Stimulated activated naive CD8-positive, alpha-beta T cell treated with anti-CD3 and anti-CD28 coated beads, Interleukin-15, Interleukin-2, amounts not matched to agents 100 ng/mL and 50 ng/mL, for 24 hours (primary cell): ENCODE measurements around the gene RTKN2.

ENCODE experiments used
- H3K27ac Mint-ChIP-seq: one replicate; pipeline ENCODE4 v1.8.0; 2021; ENCODE audit warnings: mild to moderate bottlenecking, mixed read lengths
- H3K27me3 Mint-ChIP-seq: one replicate; pipeline ENCODE4 v1.8.0; 2021; ENCODE audit warnings: mixed read lengths
- H3K36me3 Mint-ChIP-seq: one replicate; pipeline ENCODE4 v1.8.0; 2021; ENCODE audit warnings: low read depth, mixed read lengths
- H3K4me1 Mint-ChIP-seq: one replicate; pipeline ENCODE4 v1.8.0; 2021; ENCODE audit warnings: low read depth, mixed read lengths
- H3K4me3 Mint-ChIP-seq: one replicate; pipeline ENCODE4 v1.8.0; 2021; ENCODE audit warnings: mild to moderate bottlenecking, mixed read lengths
- H3K9me3 Mint-ChIP-seq: one replicate; pipeline ENCODE4 v1.8.0; 2021; ENCODE audit warnings: mixed read lengths

RTKN2 gene

GRCh38 chr10:62162261-62162981 is 106.2 kb downstream of the RTKN2 start:
- Mint-ChIP-seq H3K27me3 (no peaks in the 10 kb centered on the region), H3K9me3 (no peaks in the 10 kb centered on the region), H3K36me3 (no peaks in the 10 kb centered on the region), H3K4me3 (no peak overlapping the region), H3K27ac (no peak overlapping the region), H3K4me1 (peaks cover 24% of the 10 kb centered on the region)

GRCh38 chr10:62159351-62159750 is 109.3 kb downstream of the RTKN2 start:
- Mint-ChIP-seq H3K4me1 (peaks cover 12% of the 10 kb centered on the region), H3K27ac (no peak overlapping the region), H3K27me3 (no peaks in the 10 kb centered on the region), H3K36me3 (no peaks in the 10 kb centered on the region), H3K9me3 (no peaks in the 10 kb centered on the region), H3K4me3 (no peak overlapping the region)

- H3K27ac Mint-ChIP-seq: no peak overlapping the region
- no peak overlapping the region for H3K4me3 Mint-ChIP-seq
Observed at GRCh38 chr10:62157601-62158000, 111.0 kb downstream of the RTKN2 start.

GRCh38 chr10:62155054-62155680 is 113.5 kb downstream of the RTKN2 start:
- no peak overlapping the region for H3K4me3 Mint-ChIP-seq
- H3K9me3 Mint-ChIP-seq: no peaks in the 10 kb centered on the region
- no peaks in the 10 kb centered on the region for H3K27me3 Mint-ChIP-seq
- peaks cover 8% of the 10 kb centered on the region for H3K4me1 Mint-ChIP-seq
- no peaks in the 10 kb centered on the region for H3K36me3 Mint-ChIP-seq
- no peak overlapping the region for H3K27ac Mint-ChIP-seq

More at GRCh38 chr10:62157601-62158000, 111.0 kb downstream of the RTKN2 start:
- Mint-ChIP-seq H3K27me3 (no peaks in the 10 kb centered on the region), H3K9me3 (no peaks in the 10 kb centered on the region), H3K36me3 (no peaks in the 10 kb centered on the region), H3K4me1 (peaks cover 12% of the 10 kb centered on the region)

GRCh38 chr10:62154231-62154630 is 114.4 kb downstream of the RTKN2 start:
- Mint-ChIP-seq H3K27ac (no peak overlapping the region), H3K27me3 (no peaks in the 10 kb centered on the region), H3K4me3 (no peak overlapping the region)

GRCh38 chr10:62153191-62153590 is 115.5 kb downstream of the RTKN2 start:
- Mint-ChIP-seq H3K27me3 (no peaks in the 10 kb centered on the region), H3K4me1 (peaks cover 2% of the 10 kb centered on the region), H3K36me3 (no peaks in the 10 kb centered on the region), H3K27ac (no peak overlapping the region), H3K4me3 (no peak overlapping the region), H3K9me3 (no peaks in the 10 kb centered on the region)

More at GRCh38 chr10:62154231-62154630, 114.4 kb downstream of the RTKN2 start:
- H3K4me1 Mint-ChIP-seq: peaks cover 5% of the 10 kb centered on the region
- H3K9me3 Mint-ChIP-seq: no peaks in the 10 kb centered on the region
- H3K36me3 Mint-ChIP-seq: no peaks in the 10 kb centered on the region

GRCh38 chr10:62149621-62150020 is 119.0 kb downstream of the RTKN2 start:
- Mint-ChIP-seq H3K9me3 (no peaks in the 10 kb centered on the region), H3K4me3 (no peak overlapping the region), H3K36me3 (no peaks in the 10 kb centered on the region), H3K4me1 (peaks cover 10% of the 10 kb centered on the region), H3K27me3 (no peaks in the 10 kb centered on the region), H3K27ac (no peak overlapping the region)

- H3K4me3 Mint-ChIP-seq: no peak overlapping the region
- no peaks in the 10 kb centered on the region for H3K27me3 Mint-ChIP-seq
- H3K27ac Mint-ChIP-seq: no peak overlapping the region
- H3K9me3 Mint-ChIP-seq: no peaks in the 10 kb centered on the region
- no peaks in the 10 kb centered on the region for H3K36me3 Mint-ChIP-seq
- peaks cover 10% of the 10 kb centered on the region for H3K4me1 Mint-ChIP-seq
Observed at GRCh38 chr10:62148155-62148554, 120.5 kb downstream of the RTKN2 start.

- Mint-ChIP-seq H3K4me3 (no peak overlapping the region), H3K36me3 (no peaks in the 10 kb centered on the region), H3K9me3 (no peaks in the 10 kb centered on the region), H3K4me1 (peaks cover 10% of the 10 kb centered on the region), H3K27ac (no peak overlapping the region), H3K27me3 (no peaks in the 10 kb centered on the region)
Observed at GRCh38 chr10:62147425-62147824, 121.2 kb downstream of the RTKN2 start.

- peaks cover 9% of the 10 kb centered on the region for H3K9me3 Mint-ChIP-seq
- H3K27ac Mint-ChIP-seq: no peak overlapping the region
- H3K27me3 Mint-ChIP-seq: no peaks in the 10 kb centered on the region
- peaks cover 4% of the 10 kb centered on the region for H3K36me3 Mint-ChIP-seq
- H3K4me1 Mint-ChIP-seq: peaks cover 3% of the 10 kb centered on the region
- no peak overlapping the region for H3K4me3 Mint-ChIP-seq
Observed at GRCh38 chr10:62136931-62137330, 131.7 kb downstream of the RTKN2 start.

GRCh38 chr10:62133618-62134017 is 135.0 kb downstream of the RTKN2 start:
- H3K9me3 Mint-ChIP-seq: peaks cover 13% of the 10 kb centered on the region
- no peaks in the 10 kb centered on the region for H3K27me3 Mint-ChIP-seq
- peaks cover 3% of the 10 kb centered on the region for H3K4me1 Mint-ChIP-seq
- peaks cover 9% of the 10 kb centered on the region for H3K36me3 Mint-ChIP-seq
- no peak overlapping the region for H3K4me3 Mint-ChIP-seq
- no peak overlapping the region for H3K27ac Mint-ChIP-seq
